GM12801 (cell line): Measurements from ENCODE around the gene SLC15A4.

Source experiments
- TF ChIP-seq, protein P1 (sequence below): IDR thresholded peaks from one replicate; pipeline ENCODE4 v1.5.1; 2011; ENCODE audit warnings: control low read depth; ENCODE audit not compliant: insufficient read length; ENCODE audit errors: extremely low read depth

SLC15A4 gene

DNA sequence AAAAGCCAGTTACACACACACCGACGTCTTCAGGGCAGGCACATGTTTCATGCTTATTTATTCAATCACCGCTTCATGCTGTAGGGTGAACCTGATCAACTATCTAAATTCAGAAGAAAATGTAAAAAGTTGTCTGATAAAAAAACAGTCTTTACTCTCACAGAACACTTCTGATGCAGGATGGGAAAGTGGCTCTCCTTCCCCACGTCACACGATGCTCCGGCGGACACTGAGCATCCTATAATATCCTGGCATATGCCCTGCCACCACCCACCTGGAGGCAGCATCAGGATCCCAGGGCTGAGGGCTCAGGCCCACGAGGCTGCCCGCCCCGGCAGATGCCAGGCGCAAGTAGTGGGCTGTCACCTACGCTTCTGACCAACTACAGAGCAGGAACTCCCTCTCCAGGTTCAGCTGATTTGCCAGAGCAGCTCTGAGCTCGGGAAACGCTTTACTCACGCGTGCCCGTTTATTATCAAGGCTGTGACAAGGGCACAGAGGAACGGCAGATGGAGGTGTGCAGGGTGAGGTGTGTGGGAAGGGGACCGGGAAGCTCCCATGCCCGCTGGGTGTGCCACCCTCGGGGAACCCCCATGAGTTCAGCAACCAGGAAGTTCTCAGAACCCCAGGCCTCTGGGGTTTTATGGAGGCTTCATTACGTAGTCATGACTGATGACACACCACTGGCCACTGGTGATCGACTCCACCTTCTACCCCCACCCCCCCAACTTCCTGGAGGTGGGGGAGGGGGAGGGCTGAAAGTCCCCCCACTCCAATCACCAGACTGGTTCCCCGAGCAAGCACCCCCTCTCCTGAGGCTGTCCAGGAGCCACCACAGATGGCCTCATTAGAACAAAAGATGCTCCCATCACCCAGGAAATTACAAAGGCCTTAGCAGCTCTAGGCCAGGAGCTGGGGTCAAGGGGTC lies 32.1 kb downstream of the SLC15A4 start:
- TF ChIP-seq, protein P1, sequence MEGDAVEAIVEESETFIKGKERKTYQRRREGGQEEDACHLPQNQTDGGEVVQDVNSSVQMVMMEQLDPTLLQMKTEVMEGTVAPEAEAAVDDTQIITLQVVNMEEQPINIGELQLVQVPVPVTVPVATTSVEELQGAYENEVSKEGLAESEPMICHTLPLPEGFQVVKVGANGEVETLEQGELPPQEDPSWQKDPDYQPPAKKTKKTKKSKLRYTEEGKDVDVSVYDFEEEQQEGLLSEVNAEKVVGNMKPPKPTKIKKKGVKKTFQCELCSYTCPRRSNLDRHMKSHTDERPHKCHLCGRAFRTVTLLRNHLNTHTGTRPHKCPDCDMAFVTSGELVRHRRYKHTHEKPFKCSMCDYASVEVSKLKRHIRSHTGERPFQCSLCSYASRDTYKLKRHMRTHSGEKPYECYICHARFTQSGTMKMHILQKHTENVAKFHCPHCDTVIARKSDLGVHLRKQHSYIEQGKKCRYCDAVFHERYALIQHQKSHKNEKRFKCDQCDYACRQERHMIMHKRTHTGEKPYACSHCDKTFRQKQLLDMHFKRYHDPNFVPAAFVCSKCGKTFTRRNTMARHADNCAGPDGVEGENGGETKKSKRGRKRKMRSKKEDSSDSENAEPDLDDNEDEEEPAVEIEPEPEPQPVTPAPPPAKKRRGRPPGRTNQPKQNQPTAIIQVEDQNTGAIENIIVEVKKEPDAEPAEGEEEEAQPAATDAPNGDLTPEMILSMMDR, result no peak

- TF ChIP-seq, protein P1, result no peak
Measured at GRCh38 chr12:128790653-128791373, 32.9 kb downstream of the SLC15A4 start.

DNA sequence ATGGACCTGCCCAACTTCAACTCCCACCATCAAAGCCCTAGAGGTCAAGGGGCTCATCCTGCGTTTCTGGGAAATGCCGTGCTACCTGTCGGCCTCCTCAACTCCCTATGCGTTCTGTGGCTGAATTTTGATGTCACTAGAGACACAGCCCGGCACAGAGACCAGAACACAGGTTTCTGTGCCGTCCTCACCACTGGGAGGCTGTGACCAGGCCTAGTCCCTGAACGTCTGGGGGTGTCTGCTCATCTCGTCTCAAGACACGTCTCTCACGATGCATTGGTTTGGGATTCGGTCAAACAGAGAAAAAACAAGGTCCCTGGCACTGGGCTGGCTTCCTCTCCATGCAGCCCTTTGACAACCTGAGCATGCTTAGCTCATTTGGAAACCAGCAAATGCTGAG lies 33.5 kb downstream of the SLC15A4 start:
- TF ChIP-seq, protein P1, result no peak

DNA sequence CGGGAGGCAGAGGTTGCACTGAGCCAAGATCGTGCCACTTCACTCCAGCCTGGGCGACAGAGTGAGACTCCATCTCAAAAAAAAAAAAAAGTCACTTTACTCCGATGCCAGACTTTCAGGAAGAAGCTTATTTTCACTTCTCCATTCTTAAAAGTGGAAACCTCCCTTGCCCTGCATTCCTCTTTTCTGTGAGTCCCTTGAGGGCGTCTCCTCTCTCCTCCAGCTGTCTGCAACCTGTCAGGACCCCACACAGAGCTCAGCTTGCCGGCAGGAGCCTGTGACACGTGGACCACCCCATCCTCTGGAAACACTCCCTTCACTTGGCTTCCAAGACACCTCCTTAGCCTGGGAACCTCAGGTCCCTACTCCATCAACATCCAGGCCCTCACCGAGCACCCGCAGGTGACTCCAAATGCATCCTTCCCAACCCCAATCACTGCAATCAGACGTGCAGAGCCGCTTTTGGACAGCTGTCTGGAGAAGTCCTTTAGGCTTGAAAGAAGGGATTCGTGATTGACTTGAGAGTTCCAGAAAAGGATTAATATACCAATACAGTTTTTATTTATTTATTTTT lies 34.3 kb downstream of the SLC15A4 start:
- TF ChIP-seq, protein P1, result no peak

DNA sequence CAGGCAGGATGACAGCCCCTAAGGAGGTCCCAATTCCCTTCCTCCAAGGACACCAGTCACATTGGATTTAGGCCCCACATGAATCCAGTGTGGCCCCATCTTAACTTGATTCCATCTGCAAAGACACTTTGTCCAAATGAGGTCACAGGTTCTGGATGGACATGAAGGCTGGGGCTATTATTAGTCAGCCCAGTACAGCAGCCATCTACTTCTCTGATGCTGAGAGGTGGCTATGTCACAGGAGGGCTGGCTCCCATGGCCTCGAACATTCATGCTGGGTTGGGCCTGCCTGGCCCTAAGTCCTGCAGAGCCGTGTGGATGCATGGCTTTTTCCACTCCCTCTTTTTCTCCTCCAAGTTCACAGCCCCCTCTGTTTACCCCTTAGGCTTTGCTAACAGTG lies 35.9 kb downstream of the SLC15A4 start:
- TF ChIP-seq, protein P1, result no peak

GRCh38 chr12:128786741-128787391 lies 36.9 kb downstream of the SLC15A4 start:
- TF ChIP-seq, protein P1, result no peak
